ENCODE results near the gene OR10A3. TPM values are rescaled to one million over a fixed set of nuclear protein-coding genes. Genes with fewer than 3 reads are reported as not detected.

The OR10A3 gene
- total RNA-seq, 2 donors from 2014 or later = not detected

GRCh38 chr11:7949934-7950333 lies 8.4 kb upstream of the OR10A3 start:
- Mint-ChIP-seq H3K4me1 (no peaks in the 10 kb centered on the region), H3K27ac (no peak overlapping the region), H3K4me3 (no peak overlapping the region), H3K36me3 (ENCODE audit: low read depth) (no peaks in the 10 kb centered on the region), H3K9me3 (no peaks in the 10 kb centered on the region), H3K27me3 (ENCODE audit: insufficient read depth) (peaks cover 3% of the 10 kb centered on the region)
- no peaks in the 10 kb centered on the region for H3K27me3 ChIP-seq (ENCODE audit: control insufficient read depth, insufficient read depth, low read length, poor library complexity, severe bottlenecking)
- H3K27ac ChIP-seq (ENCODE audit: low read depth, low read length) = no peak overlapping the region
- no peak overlapping the region for H3K4me3 ChIP-seq (ENCODE audit: low read length)
- no peak for DNase-seq
- H3K36me3 ChIP-seq (ENCODE audit: control insufficient read depth, insufficient read depth, low read length) = no peaks in the 10 kb centered on the region
- H3K9ac ChIP-seq (ENCODE audit: extremely low read depth, low read length, poor library complexity, severe bottlenecking) = no peak overlapping the region
- no peaks in the 10 kb centered on the region for H3K9me3 ChIP-seq (ENCODE audit: control insufficient read depth, low read length)
- H3K4me1 ChIP-seq (ENCODE audit: control insufficient read depth, insufficient read depth, low read length) = no peaks in the 10 kb centered on the region
- TF ChIP-seq CTCF (conservative IDR thresholded peaks at IDR 0.05) = no peak
- 100% methylated on average over 1 of the region's 1 CpG; no CpG with 5 or more reads in 1 of the 2 experiments for WGBS, 2 experiments (ENCODE audit: insufficient coverage in 1 of 2, insufficient read length in 1 of 2)

GRCh38 chr11:7944123-7944522 lies 2.6 kb upstream of the OR10A3 start:
- Histone ChIP-seq H3K4me1 (ENCODE audit: control insufficient read depth, insufficient read depth, low read length) (no peaks in the 10 kb centered on the region), H3K9me3 (ENCODE audit: control insufficient read depth, low read length) (peaks cover 26% of the 10 kb centered on the region), H3K4me3 (ENCODE audit: low read length) (no peak overlapping the region), H3K27me3 (ENCODE audit: control insufficient read depth, insufficient read depth, low read length, poor library complexity, severe bottlenecking) (no peaks in the 10 kb centered on the region), H3K9ac (ENCODE audit: extremely low read depth, low read length, poor library complexity, severe bottlenecking) (no peak overlapping the region), H3K27ac (ENCODE audit: low read depth, low read length) (no peak overlapping the region), H3K36me3 (ENCODE audit: control insufficient read depth, insufficient read depth, low read length) (no peaks in the 10 kb centered on the region)
- Mint-ChIP-seq H3K36me3 (ENCODE audit: low read depth) (no peaks in the 10 kb centered on the region), H3K9me3 (peaks cover 15% of the 10 kb centered on the region), H3K27me3 (ENCODE audit: insufficient read depth) (peaks cover 3% of the 10 kb centered on the region), H3K27ac (no peak overlapping the region), H3K4me3 (no peak overlapping the region), H3K4me1 (peaks cover 5% of the 10 kb centered on the region)
- no peak for TF ChIP-seq CTCF (conservative IDR thresholded peaks at IDR 0.05)
- 95% methylated on average over 2 of the region's 2 CpGs; no CpG with 5 or more reads in 1 of the 2 experiments for WGBS, 2 experiments (ENCODE audit: insufficient coverage in 1 of 2, insufficient read length in 1 of 2)
- no peak for DNase-seq

GRCh38 chr11:7941146-7941545 lies 362 bp downstream of the OR10A3 start:
- no peak overlapping the region for H3K27ac Mint-ChIP-seq
- H3K4me3 ChIP-seq (ENCODE audit: low read length) = no peak overlapping the region
- WGBS, 2 experiments (ENCODE audit: insufficient coverage in 1 of 2, insufficient read length in 1 of 2) = 88% methylated on average over 3 of the region's 5 CpGs; no CpG with 5 or more reads in 1 of the 2 experiments
- peaks cover 15% of the 10 kb centered on the region for H3K9me3 Mint-ChIP-seq
- peaks cover 5% of the 10 kb centered on the region for H3K4me1 Mint-ChIP-seq
- no peak overlapping the region for H3K9ac ChIP-seq (ENCODE audit: extremely low read depth, low read length, poor library complexity, severe bottlenecking)
- no peak for TF ChIP-seq CTCF (conservative IDR thresholded peaks at IDR 0.05)
- no peaks in the 10 kb centered on the region for H3K4me1 ChIP-seq (ENCODE audit: control insufficient read depth, insufficient read depth, low read length)
- H3K36me3 Mint-ChIP-seq (ENCODE audit: low read depth) = no peaks in the 10 kb centered on the region
- H3K27me3 Mint-ChIP-seq (ENCODE audit: insufficient read depth) = no peaks in the 10 kb centered on the region
- DNase-seq = no peak
- no peak overlapping the region for H3K27ac ChIP-seq (ENCODE audit: low read depth, low read length)
- no peaks in the 10 kb centered on the region for H3K36me3 ChIP-seq (ENCODE audit: control insufficient read depth, insufficient read depth, low read length)
- no peak overlapping the region for H3K4me3 Mint-ChIP-seq
- H3K27me3 ChIP-seq (ENCODE audit: control insufficient read depth, insufficient read depth, low read length, poor library complexity, severe bottlenecking) = no peaks in the 10 kb centered on the region
- H3K9me3 ChIP-seq (ENCODE audit: control insufficient read depth, low read length) = peaks cover 26% of the 10 kb centered on the region

All from endodermal cell (in vitro differentiated cells).